Cardiac muscle cell (in vitro differentiated cells and primary cell): ENCODE data around the gene PLD1. TPM values are rescaled to one million over a fixed set of nuclear protein-coding genes. Genes with fewer than 3 reads are reported as not detected.

Source experiments
- DNase-seq, 2 donors: peaks; one replicate each; pipeline versions ENCODE4 v3.0.0 to v3.0.0-alpha.2; 2010 to 2017; ENCODE audit warnings: low read depth in 1 of 2, low spot score in 1 of 2
- H3K27ac ChIP-seq: fragments of 200-600 bp; sonication (generic); 2 replicates; pipeline ENCODE4 v1.5.1; 2016
- H3K27me3 ChIP-seq: fragments of 200-600 bp; sonication (generic); 2 replicates; pipeline ENCODE4 v1.6.0; 2016; ENCODE audit warnings: control low read depth
- H3K36me3 ChIP-seq: fragments of 200-600 bp; sonication (generic); 2 replicates; pipeline ENCODE4 v1.5.1; 2016; ENCODE audit warnings: control low read depth
- H3K4me1 ChIP-seq: fragments of 200-600 bp; sonication (generic); 2 replicates; pipeline ENCODE4 v1.8.1; 2017; ENCODE audit warnings: low read depth, mild to moderate bottlenecking, mixed run types
- H3K4me3 ChIP-seq: fragments of 200-600 bp; sonication (generic); 2 replicates; pipeline ENCODE4 v1.5.1; 2016; ENCODE audit warnings: mild to moderate bottlenecking
- H3K9me3 ChIP-seq: fragments of 200-600 bp; sonication (generic); 2 replicates; pipeline ENCODE4 v1.5.1; 2017; ENCODE audit warnings: low read depth, mild to moderate bottlenecking, control low read depth
- CTCF ChIP-seq: IDR thresholded peaks from 2 replicates; pipeline ENCODE4 v1.5.1; 2012; ENCODE audit warnings: low read depth, mild to moderate bottlenecking, low read length
- polyA plus RNA-seq: library from polyadenylated mRNA; unstranded; fragments of >200 nt; fragmentation: Nextera tagmentation; extraction: Ambion mirVana; gene quantifications from 2 replicates; pipeline ENCODE4 v1.2.1, GENCODE V29; 2016
- total RNA-seq: library from RNA; depleted of rRNA; stranded (reverse); fragments of >200 nt; gene quantifications from 2 replicates; pipeline ENCODE4 v1.2.3, GENCODE V29; 2016

PLD1 gene
- total and polyA plus RNA-seq, 2 experiments from 2014 or later, result 18.3 to 35.1 TPM

- DNase-seq, result no peak
These were observed 66.0 kb downstream of the PLD1 start for GRCh38 chr3:171744158-171744741.

GRCh38 chr3:171743327-171744157 lies 66.7 kb downstream of the PLD1 start:
- H3K9me3 ChIP-seq, result no peaks in the 10 kb centered on the region
- H3K4me3 ChIP-seq, result no peak overlapping the region
- H3K27ac ChIP-seq, result no peak overlapping the region
- TF ChIP-seq CTCF, result no peak
- no peak for DNase-seq
- H3K36me3 ChIP-seq, result no peaks in the 10 kb centered on the region
- no peaks in the 10 kb centered on the region for H3K27me3 ChIP-seq
- peaks cover 7% of the 10 kb centered on the region for H3K4me1 ChIP-seq

More at GRCh38 chr3:171744158-171744741, 66.0 kb downstream of the PLD1 start:
- H3K4me3 ChIP-seq, result no peak overlapping the region
- no peak for TF ChIP-seq CTCF
- no peaks in the 10 kb centered on the region for H3K9me3 ChIP-seq
- H3K36me3 ChIP-seq, result no peaks in the 10 kb centered on the region
- no peaks in the 10 kb centered on the region for H3K27me3 ChIP-seq
- H3K4me1 ChIP-seq, result peaks cover 12% of the 10 kb centered on the region
- H3K27ac ChIP-seq, result no peak overlapping the region

GRCh38 chr3:171741377-171741776 lies 68.9 kb downstream of the PLD1 start:
- H3K36me3 ChIP-seq, result no peaks in the 10 kb centered on the region
- DNase-seq, result no peak
- no peak for TF ChIP-seq CTCF
- H3K4me3 ChIP-seq, result no peak overlapping the region
- H3K4me1 ChIP-seq, result no peaks in the 10 kb centered on the region
- H3K9me3 ChIP-seq, result no peaks in the 10 kb centered on the region
- H3K27me3 ChIP-seq, result no peaks in the 10 kb centered on the region
- no peak overlapping the region for H3K27ac ChIP-seq

GRCh38 chr3:171736556-171736955 lies 73.7 kb downstream of the PLD1 start:
- TF ChIP-seq CTCF, result no peak
- H3K27me3 ChIP-seq, result no peaks in the 10 kb centered on the region
- H3K36me3 ChIP-seq, result no peaks in the 10 kb centered on the region
- no peak overlapping the region for H3K27ac ChIP-seq
- no peak overlapping the region for H3K4me3 ChIP-seq
- no peak for DNase-seq
- H3K4me1 ChIP-seq, result no peaks in the 10 kb centered on the region
- no peaks in the 10 kb centered on the region for H3K9me3 ChIP-seq

GRCh38 chr3:171733561-171733960 lies 76.7 kb downstream of the PLD1 start:
- Histone ChIP-seq H3K9me3 (no peaks in the 10 kb centered on the region), H3K36me3 (no peaks in the 10 kb centered on the region), H3K4me3 (no peak overlapping the region), H3K4me1 (no peaks in the 10 kb centered on the region), H3K27me3 (no peaks in the 10 kb centered on the region), H3K27ac (no peak overlapping the region)
- no peak for TF ChIP-seq CTCF
- no peak for DNase-seq
